HFF-Myc (cell line): ENCODE results near the gene IL3.

Experiments used
- DNase-seq: peaks from one replicate; pipeline ENCODE4 v3.0.0-alpha.2; 2011; ENCODE audit warnings: low read depth; ENCODE audit errors: extremely low read depth
- H3K4me3 ChIP-seq: replicated peaks from 2 replicates; pipeline ENCODE4 v1.5.1; 2011; ENCODE audit warnings: low read depth, mild to moderate bottlenecking, control low read depth, low read length
- TF ChIP-seq, protein P1 (sequence below): IDR thresholded peaks from 2 replicates; pipeline ENCODE4 v1.5.1; 2012; ENCODE audit warnings: mild to moderate bottlenecking, low read depth, low read length, control low read depth; ENCODE audit errors: missing control alignments

IL3 gene

DNA sequence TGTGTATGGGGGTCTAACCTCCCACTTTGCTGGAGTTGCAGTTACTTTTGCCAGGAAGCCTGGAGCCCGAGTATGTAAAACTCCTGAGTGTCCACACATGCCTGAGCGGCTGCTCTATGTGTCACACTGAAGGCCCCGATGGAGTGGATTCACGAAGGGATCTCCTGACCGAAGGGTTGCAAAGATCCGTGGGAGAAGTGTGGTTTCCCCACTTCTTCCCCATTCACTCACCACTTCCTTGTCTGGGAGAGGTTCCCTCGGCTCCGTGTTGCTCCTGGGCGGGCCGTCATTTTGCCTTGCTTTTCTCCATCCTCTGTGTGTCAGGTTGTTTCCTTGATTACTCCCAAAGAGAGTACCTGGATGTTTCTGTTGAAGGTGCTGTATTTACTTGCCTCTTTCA lies 16.2 kb upstream of the IL3 start:
- no peak overlapping the region for H3K4me3 ChIP-seq
- no peak for DNase-seq
- TF ChIP-seq, protein P1, sequence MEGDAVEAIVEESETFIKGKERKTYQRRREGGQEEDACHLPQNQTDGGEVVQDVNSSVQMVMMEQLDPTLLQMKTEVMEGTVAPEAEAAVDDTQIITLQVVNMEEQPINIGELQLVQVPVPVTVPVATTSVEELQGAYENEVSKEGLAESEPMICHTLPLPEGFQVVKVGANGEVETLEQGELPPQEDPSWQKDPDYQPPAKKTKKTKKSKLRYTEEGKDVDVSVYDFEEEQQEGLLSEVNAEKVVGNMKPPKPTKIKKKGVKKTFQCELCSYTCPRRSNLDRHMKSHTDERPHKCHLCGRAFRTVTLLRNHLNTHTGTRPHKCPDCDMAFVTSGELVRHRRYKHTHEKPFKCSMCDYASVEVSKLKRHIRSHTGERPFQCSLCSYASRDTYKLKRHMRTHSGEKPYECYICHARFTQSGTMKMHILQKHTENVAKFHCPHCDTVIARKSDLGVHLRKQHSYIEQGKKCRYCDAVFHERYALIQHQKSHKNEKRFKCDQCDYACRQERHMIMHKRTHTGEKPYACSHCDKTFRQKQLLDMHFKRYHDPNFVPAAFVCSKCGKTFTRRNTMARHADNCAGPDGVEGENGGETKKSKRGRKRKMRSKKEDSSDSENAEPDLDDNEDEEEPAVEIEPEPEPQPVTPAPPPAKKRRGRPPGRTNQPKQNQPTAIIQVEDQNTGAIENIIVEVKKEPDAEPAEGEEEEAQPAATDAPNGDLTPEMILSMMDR = no peak

DNA sequence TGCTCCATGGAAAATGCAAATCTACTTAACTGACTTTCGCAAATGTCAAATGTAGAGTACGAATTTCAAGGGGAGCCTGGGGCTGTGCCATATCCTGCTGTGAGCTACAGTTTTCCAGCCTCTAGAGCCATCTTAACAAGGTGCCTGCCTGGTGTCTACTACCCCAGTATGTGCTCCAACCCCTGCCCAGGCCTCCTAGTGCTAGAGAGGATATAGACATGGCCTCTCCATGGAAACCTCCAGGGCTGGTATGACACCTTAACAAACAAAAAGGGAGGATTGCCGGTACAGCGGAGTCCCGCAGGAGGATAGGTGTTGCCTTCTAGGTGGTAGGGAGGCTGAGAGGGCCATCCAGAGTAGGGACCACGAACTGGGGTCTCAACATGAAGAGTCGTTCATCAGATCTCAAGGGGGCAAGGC lies 13.6 kb upstream of the IL3 start:
- no peak overlapping the region for H3K4me3 ChIP-seq
- no peak for DNase-seq
- TF ChIP-seq, protein P1 = no peak

DNA sequence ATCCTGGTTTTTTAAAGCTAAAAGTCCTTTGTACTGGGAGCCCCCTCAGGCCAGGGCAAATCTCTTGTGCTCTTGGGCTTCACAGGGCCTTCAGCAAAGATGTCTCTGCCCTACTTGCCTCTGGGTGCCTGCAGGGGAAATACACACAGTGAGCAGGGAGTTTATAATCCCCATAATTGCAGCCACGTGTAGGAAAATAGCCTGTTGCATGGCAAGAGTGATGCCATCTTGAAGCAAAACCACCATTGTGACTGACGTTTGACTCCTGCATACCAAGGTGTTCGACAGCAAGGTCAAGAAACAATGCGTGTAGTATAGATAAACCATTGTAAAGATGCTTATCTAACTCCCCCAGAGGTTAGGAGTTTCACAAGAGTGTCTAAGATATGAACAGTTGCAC lies 11.4 kb upstream of the IL3 start:
- H3K4me3 ChIP-seq = no peak overlapping the region
- TF ChIP-seq, protein P1 = no peak
- DNase-seq = no peak

DNA sequence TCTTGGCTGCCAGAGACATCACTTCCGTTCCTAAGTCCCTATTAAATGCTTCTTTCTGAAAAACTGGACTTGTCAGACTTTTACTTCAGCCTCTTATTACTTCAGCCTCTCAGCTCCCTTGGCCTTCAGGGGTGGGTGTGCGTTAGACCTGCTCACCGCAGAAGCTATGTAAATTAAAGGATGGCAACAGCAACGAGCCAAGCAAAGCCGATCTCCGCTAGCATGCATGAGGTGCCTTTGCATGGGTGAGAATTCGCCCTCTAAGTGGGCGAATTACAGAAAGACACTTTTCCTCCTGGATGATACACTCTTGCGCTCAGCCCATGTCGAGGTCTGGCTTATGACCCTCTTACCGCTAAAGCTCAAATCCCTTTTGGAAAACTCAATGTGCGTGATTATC lies 10.9 kb upstream of the IL3 start:
- no peak for DNase-seq
- TF ChIP-seq, protein P1 = no peak
- no peak overlapping the region for H3K4me3 ChIP-seq

DNA sequence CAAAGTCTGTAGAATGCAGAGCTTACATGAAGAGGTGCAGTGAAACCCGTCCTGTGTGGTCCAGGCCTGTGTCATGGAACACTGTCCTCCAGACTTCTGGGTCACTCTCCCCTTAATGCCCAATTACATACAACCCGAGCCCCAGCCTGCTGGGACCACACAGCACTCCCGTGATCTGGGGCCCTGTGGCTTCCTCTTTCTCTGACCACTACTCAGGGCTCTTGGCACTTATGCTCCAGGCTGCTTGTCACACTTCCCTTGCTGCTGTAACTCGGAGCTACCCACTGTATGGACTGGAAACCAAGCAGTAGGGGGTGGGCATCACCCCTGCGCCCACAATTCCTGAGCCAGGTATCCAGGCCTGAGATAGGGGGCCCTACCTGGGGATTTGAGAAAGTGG lies 10.3 kb upstream of the IL3 start:
- H3K4me3 ChIP-seq = no peak overlapping the region
- no peak for DNase-seq
- TF ChIP-seq, protein P1 = no peak

DNA sequence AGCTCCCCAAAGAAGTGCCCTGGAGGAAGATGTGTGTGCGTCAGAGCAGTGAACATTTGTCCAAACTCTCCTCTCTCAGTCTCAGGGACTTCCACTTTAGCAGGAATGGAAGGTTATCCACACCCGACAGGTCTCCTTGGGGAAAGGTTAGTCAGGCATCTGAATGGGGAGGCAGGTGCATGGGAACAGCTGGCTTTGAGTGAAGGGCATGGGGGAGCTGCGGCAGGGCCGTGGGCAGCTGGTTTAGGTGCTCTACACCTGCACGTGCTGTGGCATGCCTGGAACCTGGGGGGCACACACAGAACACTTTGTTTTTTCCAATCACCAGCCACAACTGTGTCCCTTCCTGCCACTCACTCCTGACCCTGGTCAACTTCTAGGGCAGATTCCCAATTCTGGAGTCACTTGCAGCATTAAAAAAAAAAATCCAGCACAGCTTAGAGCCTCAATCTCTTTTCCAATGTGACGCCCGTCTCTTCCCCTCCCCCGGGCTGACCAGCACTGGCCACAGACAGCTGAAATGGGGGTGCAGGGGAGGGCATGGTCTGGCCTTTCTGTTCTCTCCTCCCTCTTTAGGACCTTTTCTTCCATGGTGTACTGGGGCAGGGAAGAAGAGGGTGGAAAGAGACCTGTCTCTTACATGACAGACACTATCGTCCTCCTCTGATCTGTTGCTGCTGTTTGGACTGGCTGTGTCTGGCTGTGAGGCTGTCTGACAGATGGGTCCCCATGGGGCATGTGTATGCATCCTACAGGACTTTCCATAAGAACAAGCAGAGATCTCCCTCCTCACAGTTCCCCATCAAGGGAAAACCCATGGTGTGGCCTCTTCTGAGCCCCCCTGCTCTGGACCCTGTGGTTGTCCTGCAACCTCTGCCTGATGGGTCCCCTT lies 9.5 kb upstream of the IL3 start:
- TF ChIP-seq, protein P1 = no peak
- H3K4me3 ChIP-seq = no peak overlapping the region
- DNase-seq = no peak
